A673 (cell line): Measurements from ENCODE around the gene NPY4R. TPM values are rescaled to one million over a fixed set of nuclear protein-coding genes. Genes with fewer than 3 reads are reported as not detected.

Experiments
- total RNA-seq: library from RNA; stranded (reverse); gene quantifications from 2 replicates; pipeline ENCODE4 v1.2.3, GENCODE V29; 2021

NPY4R gene
- total RNA-seq, 1 experiment from 2014 or later, result not detected

Other genes starting within 250 kb of the NPY4R start
- not detected in 2 replicates for gene ANTXRL, start 179.0 kb downstream of the NPY4R start, total RNA-seq
- not detected in 2 replicates for gene ANXA8L1, start 90.2 kb downstream of the NPY4R start, total RNA-seq
- not detected in 2 replicates for gene GPRIN2, start 90.7 kb upstream of the NPY4R start, total RNA-seq
- gene SYT15, start 113.2 kb upstream of the NPY4R start, total RNA-seq, result 0.64 and 1.0 TPM in 2 replicates